MM.1S (cell line): Measurements from ENCODE around the gene ADAMTS17.

Experiments
- DNase-seq: peaks from one replicate; pipeline ENCODE4 v3.0.0-alpha.2; 2015
- H2AFZ ChIP-seq: fragments of 300-600 bp; sonication (generic); 2 replicates; pipeline ENCODE4 v1.6.0; 2016; ENCODE audit warnings: antibody characterized with exemption, low read length
- H3F3A ChIP-seq: fragments of 300-600 bp; sonication (generic); 2 replicates; pipeline ENCODE4 v1.6.1; 2016; ENCODE audit warnings: mild to moderate bottlenecking, antibody characterized with exemption, low read length, moderate library complexity, mixed read lengths; ENCODE audit not compliant: insufficient read depth
- H3K27ac ChIP-seq: fragments of 300-600 bp; sonication (generic); 2 replicates; pipeline ENCODE4 v1.5.1; 2016; ENCODE audit warnings: mild to moderate bottlenecking, low read length
- H3K27me3 ChIP-seq: fragments of 300-600 bp; sonication (generic); replicated peaks from 2 replicates; pipeline ENCODE4 v1.6.0; 2016; ENCODE audit warnings: low read length; ENCODE audit not compliant: insufficient read depth
- H3K36me3 ChIP-seq: fragments of 300-600 bp; sonication (generic); replicated peaks from 2 replicates; pipeline ENCODE4 v1.6.1; 2016; ENCODE audit warnings: mild to moderate bottlenecking, low read length, mixed read lengths; ENCODE audit not compliant: insufficient read depth
- H3K4me1 ChIP-seq: fragments of 300-600 bp; sonication (generic); 2 replicates; pipeline ENCODE4 v1.6.1; 2016; ENCODE audit warnings: low read length, mixed read lengths
- H3K4me2 ChIP-seq: fragments of 300-600 bp; sonication (generic); 2 replicates; pipeline ENCODE4 v1.6.0; 2016; ENCODE audit warnings: low read depth, low read length
- H3K4me3 ChIP-seq: fragments of 300-600 bp; sonication (generic); 2 replicates; pipeline ENCODE4 v1.5.1; 2016; ENCODE audit warnings: low read length, mixed read lengths
- H3K79me2 ChIP-seq: fragments of 300-600 bp; sonication (generic); 2 replicates; pipeline ENCODE4 v1.6.1; 2016; ENCODE audit warnings: mixed run types, low read length, mixed read lengths
- H3K9ac ChIP-seq: fragments of 300-600 bp; sonication (generic); 2 replicates; pipeline ENCODE4 v1.6.1; 2016; ENCODE audit warnings: low read length, mixed read lengths
- H3K9me2 ChIP-seq: fragments of 300-600 bp; sonication (generic); replicated peaks from 2 replicates; pipeline ENCODE4 v1.6.1; 2016; ENCODE audit warnings: mild to moderate bottlenecking, low read length, mixed read lengths; ENCODE audit not compliant: insufficient read depth
- H3K9me3 ChIP-seq: fragments of 300-600 bp; sonication (generic); replicated peaks from 2 replicates; pipeline ENCODE4 v1.6.1; 2016; ENCODE audit warnings: mild to moderate bottlenecking, low read length, mixed read lengths; ENCODE audit not compliant: insufficient read depth
- H4K20me1 ChIP-seq: fragments of 300-600 bp; sonication (generic); 2 replicates; pipeline ENCODE4 v1.6.1; 2016; ENCODE audit warnings: mild to moderate bottlenecking, low read length, moderate library complexity, mixed read lengths; ENCODE audit not compliant: insufficient read depth
- EZH2 ChIP-seq: fragments of 300-600 bp; sonication (generic); optimal IDR thresholded peaks from 2 replicates; pipeline ENCODE3; 2017; ENCODE audit warnings: low read depth, mild to moderate bottlenecking, antibody characterized with exemption, low read length, mixed read lengths
- EZH2phosphoT487 ChIP-seq: fragments of 300-600 bp; sonication (generic); IDR thresholded peaks from 2 replicates; pipeline ENCODE4 v1.6.1; 2018; ENCODE audit warnings: antibody characterized with exemption, low read length
- TF ChIP-seq, protein P1 (sequence below): fragments of 300-600 bp; sonication (generic); IDR thresholded peaks from 2 replicates; pipeline ENCODE4 v1.5.1; 2016; ENCODE audit warnings: antibody characterized with exemption, low read length, mixed read lengths

ADAMTS17 gene

GRCh38 chr15:100337096-100338044, 4.4 kb downstream of the ADAMTS17 start:
- TF ChIP-seq EZH2phosphoT487 (no peak), EZH2 (no peak)
- TF ChIP-seq, protein P1, sequence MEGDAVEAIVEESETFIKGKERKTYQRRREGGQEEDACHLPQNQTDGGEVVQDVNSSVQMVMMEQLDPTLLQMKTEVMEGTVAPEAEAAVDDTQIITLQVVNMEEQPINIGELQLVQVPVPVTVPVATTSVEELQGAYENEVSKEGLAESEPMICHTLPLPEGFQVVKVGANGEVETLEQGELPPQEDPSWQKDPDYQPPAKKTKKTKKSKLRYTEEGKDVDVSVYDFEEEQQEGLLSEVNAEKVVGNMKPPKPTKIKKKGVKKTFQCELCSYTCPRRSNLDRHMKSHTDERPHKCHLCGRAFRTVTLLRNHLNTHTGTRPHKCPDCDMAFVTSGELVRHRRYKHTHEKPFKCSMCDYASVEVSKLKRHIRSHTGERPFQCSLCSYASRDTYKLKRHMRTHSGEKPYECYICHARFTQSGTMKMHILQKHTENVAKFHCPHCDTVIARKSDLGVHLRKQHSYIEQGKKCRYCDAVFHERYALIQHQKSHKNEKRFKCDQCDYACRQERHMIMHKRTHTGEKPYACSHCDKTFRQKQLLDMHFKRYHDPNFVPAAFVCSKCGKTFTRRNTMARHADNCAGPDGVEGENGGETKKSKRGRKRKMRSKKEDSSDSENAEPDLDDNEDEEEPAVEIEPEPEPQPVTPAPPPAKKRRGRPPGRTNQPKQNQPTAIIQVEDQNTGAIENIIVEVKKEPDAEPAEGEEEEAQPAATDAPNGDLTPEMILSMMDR, result no peak
- H3K4me3 ChIP-seq, result no peak overlapping the region
- H3K9ac ChIP-seq, result no peak overlapping the region
- H4K20me1 ChIP-seq, result no peaks in the 10 kb centered on the region
- H3K27me3 ChIP-seq, result no peaks in the 10 kb centered on the region
- no peaks in the 10 kb centered on the region for H3F3A ChIP-seq
- H3K4me1 ChIP-seq, result no peaks in the 10 kb centered on the region
- H3K4me2 ChIP-seq, result no peak overlapping the region
- no peaks in the 10 kb centered on the region for H3K79me2 ChIP-seq
- no peaks in the 10 kb centered on the region for H3K9me2 ChIP-seq
- no peaks in the 10 kb centered on the region for H3K9me3 ChIP-seq
- H3K36me3 ChIP-seq, result no peaks in the 10 kb centered on the region
- no peak overlapping the region for H2AFZ ChIP-seq
- DNase-seq, result no peak
- no peak overlapping the region for H3K27ac ChIP-seq

DNA sequence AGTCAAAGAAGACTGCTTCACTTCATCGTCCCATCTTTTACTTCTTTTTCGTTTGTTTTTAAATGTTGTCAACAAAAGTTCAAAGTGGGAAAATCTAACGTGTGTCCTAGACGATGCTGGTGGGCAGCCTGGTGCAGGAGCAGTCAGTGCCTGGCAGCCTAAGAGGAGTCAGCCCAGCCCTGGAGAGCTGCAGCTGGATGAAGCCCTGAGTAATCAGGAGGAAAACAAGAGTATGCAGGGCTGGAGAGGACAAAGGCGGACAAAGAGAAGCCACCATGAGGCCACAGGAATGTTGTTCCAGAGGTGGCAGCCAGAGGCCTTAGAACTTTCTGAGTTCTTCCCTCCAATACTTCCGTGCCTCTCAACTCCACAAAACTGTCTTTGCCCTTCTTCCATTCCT, 5.7 kb downstream of the ADAMTS17 start:
- Histone ChIP-seq H3K4me1 (no peaks in the 10 kb centered on the region), H3F3A (no peaks in the 10 kb centered on the region), H3K9ac (no peak overlapping the region), H3K9me2 (no peaks in the 10 kb centered on the region), H4K20me1 (no peaks in the 10 kb centered on the region), H3K4me3 (no peak overlapping the region), H3K4me2 (no peak overlapping the region), H3K36me3 (no peaks in the 10 kb centered on the region), H3K27me3 (no peaks in the 10 kb centered on the region), H2AFZ (no peak overlapping the region), H3K9me3 (no peaks in the 10 kb centered on the region), H3K79me2 (no peaks in the 10 kb centered on the region), H3K27ac (no peak overlapping the region)
- TF ChIP-seq EZH2 (no peak), EZH2phosphoT487 (no peak)
- TF ChIP-seq, protein P1, result no peak
- no peak for DNase-seq

- Histone ChIP-seq H3K27ac (no peak overlapping the region), H3F3A (no peaks in the 10 kb centered on the region), H3K9ac (no peak overlapping the region), H3K79me2 (no peaks in the 10 kb centered on the region), H3K36me3 (no peaks in the 10 kb centered on the region), H3K4me3 (no peak overlapping the region), H3K9me3 (no peaks in the 10 kb centered on the region), H3K4me1 (no peaks in the 10 kb centered on the region), H4K20me1 (no peaks in the 10 kb centered on the region), H3K9me2 (no peaks in the 10 kb centered on the region), H2AFZ (no peak overlapping the region), H3K4me2 (no peak overlapping the region), H3K27me3 (no peaks in the 10 kb centered on the region)
- TF ChIP-seq EZH2phosphoT487 (no peak), EZH2 (no peak)
- TF ChIP-seq, protein P1, result no peak
- no peak for DNase-seq
These were observed 6.3 kb downstream of the ADAMTS17 start for GRCh38 chr15:100335335-100335999.
